ENCODE measurements around the gene DPH6.
"Not testable (repeated sequence)": the region's sequence is repeated elsewhere in the genome, so short reads cannot be mapped to it uniquely, and the experiment has no call there.

Gene DPH6

GRCh38 chr15:35484231-35484945, 61.6 kb downstream of the DPH6 start:
- no peak for DNase-seq

GRCh38 chr15:35481992-35482391, 64.0 kb downstream of the DPH6 start:
- peak; percentile 29 for DNase-seq

DNA sequence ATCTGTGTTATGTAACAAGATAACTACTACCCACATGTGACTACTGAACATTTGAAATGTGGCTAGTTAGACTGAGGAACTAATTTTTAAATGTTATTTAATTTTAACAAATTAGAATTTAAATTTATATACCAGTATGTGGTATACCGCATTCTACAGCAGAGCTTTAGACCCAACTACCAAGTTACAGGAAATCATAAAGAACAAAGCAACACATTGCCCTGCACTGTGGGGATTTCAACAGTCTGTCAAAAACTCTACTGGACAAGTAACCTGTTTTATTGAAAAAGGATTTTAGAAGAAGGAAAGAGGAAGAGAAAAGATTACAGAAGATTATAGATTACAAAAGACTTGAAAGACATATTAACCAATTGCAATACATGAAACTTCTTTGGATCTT, 64.9 kb downstream of the DPH6 start:
- DNase-seq = no peak

DNA sequence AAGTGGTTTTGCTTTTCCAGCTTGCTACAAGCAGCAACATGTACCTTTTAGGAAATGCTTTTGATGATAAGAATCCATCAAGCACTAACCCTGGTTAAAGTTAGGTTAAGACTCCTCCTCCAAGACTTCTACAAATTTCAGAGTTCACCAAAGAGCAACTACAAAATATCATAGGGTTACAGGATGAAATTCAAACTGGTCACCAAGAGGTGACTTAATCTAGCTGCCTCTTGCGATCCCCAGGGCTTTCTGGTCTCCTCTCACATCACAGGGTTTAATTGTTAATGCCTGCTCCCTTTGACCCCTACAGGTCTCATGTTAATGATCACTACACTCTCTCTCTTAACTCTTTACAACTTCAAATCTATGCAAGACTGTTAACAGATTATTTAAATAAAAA, 66.5 kb downstream of the DPH6 start:
- DNase-seq = no peak

GRCh38 chr15:35477312-35478262, 68.4 kb downstream of the DPH6 start:
- no peak for DNase-seq

DNA sequence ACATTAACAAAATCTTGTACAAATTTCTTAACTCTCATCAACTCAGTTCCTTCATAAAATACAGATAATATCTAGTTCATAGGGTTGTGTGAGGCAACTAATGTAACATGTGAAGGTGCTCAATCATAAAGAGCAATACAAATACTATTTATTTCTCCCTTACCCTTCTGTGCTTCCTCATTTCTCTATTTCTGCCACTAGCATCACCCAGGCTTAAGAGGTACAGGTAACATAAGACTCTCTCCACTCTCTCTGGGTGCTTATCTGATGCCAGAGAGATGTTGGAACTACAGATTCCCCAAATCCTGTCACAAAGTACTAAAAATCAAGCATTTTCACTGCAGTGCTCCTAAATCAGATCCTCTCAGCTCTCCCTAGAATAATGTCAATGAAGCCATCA, 74.9 kb downstream of the DPH6 start:
- no peak for DNase-seq

DNA sequence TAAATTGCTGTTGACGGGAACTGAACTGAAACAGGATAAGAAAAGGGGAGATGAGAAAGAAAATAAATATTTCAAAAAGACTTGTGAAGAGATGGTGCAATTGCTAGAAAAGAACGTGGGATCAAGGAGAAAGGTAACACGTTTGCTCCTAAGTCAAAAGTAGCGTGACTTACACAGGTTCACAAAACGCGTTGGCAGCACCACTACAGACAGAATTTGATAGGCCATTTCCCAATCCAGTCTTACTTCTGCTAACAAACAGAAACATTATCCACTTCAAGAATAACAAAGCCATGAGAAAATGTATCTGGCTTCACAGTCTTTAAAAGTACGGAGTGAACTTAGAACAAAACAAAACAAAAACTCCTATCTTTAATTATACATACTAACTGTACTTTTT, 75.5 kb downstream of the DPH6 start:
- no peak for DNase-seq

- no peak for DNase-seq
These were observed 79.5 kb downstream of the DPH6 start for GRCh38 chr15:35466476-35466875.

DNA sequence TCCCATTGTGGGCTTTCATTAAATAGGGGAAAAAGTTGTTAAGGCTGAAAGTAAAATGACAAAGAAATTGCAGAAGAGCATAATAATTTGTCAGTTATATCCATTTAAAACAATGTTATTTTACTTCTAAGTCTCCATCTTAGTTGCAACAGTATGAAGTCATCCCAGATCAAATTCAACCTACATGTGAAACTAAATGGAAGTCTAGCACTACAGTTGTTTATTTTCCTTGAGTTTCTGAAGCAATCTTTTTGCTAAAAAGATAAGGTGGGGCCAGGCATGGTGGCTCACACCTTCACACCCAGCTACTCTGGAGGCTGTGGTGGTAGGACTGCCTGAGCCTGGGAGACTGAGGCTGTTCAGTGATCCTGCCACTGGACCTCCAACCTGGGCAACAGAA, 80.2 kb downstream of the DPH6 start:
- no peak for DNase-seq

DNA sequence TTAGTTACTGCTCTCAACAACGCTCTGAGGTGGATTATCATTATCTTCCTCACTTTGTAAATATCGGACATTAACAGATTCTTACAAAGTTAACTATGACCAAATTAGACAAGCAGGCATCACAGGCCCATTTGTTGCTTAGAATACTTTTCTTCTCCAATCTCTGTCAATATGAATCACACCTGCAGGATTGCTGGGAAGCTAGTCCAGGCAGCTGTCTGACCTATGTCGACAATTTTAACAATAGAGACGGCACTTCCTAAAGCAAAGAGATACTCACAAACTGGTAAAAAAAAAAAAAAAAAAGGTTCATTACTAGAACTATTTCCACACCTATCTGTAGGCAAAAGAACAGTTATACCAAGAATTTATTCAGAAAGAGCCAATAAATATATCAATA, 85.3 kb downstream of the DPH6 start:
- no peak for DNase-seq

GRCh38 chr15:35458176-35458856, 87.6 kb downstream of the DPH6 start:
- DNase-seq = no peak

DNA sequence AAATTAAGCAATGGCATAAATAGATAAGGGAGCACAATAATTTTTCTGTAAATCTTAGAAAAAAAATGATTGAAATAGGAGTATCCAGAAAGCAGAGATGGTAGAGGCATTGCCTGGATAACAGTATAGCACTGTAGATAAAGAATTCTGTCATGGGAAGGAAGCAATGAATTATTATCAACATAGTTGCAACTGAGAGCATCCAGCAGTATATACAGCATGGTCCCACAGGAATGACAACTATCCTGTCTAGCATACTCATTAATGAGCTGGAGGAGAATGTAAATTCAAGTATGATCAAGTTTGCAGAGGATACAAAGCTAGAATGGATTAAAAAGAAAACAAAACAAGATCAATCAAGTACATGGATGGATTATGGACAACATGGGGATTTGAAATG, 90.8 kb downstream of the DPH6 start:
- no peak for DNase-seq

- DNase-seq = no peak
These were observed 95.5 kb downstream of the DPH6 start for GRCh38 chr15:35450492-35450891.

GRCh38 chr15:35448294-35448693, 97.7 kb downstream of the DPH6 start:
- DNase-seq = no peak

DNA sequence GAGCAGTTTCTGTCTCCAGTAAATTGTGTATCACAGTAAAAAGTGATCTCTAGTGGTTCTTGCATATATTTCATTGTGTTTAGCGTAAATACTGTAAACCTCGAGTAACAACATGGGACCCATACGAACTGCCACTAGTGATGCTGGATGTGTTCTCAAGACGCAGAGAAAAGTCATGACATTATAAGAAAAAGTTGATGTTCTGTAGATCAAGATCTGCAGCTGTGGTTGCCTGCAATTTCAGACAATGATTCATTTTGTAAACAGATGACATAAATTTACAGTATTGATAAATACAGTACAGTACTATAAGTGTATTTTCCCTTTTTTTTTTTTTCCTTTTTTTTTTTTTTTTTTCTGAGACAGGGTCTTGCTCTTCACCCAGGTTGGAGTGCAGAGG, 100.1 kb downstream of the DPH6 start:
- DNase-seq = no peak

GRCh38 chr15:35444557-35445204, 101.3 kb downstream of the DPH6 start:
- peak; percentile 72 for DNase-seq

DNA sequence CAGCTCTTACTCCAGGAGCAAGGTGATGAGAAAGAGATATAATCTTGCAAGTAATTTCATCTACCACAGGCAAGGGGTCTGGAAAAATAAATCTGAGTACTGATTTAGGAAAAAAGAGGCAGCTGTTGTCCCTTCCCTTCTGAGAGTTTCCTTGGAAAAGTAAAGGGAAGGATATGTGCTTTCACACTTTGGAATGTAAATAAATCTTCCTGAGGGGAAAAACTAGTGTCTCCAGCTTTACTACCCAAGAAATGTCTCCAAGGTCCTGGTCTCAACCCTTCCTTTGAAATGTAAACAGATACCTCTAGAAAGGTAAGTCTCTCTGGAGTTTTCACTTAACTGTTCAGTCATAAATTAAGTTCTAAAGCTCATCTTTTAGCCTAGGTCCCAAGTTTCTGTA, 102.6 kb downstream of the DPH6 start:
- no peak for DNase-seq

DNA sequence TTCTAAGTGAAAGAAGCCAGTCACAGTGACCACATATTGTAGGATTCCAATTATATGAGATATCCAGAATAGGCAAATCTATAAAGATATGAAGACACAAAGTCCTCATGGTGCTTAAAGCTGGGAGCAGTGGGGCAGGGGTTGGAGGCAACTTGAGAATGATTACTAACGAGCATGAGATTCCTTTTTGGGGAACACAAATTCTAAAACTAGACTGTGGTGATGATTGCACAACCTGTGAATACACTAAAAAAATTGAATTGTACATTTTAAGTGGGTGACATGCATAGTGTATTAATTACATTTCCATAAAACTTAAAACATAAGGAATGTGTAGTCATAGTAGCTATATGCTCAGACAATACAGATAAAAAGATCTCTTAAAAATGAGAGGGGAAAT, 103.2 kb downstream of the DPH6 start:
- no peak for DNase-seq

- not testable (repeated sequence) for DNase-seq
These were observed 104.7 kb downstream of the DPH6 start for GRCh38 chr15:35441279-35441678.

DNA sequence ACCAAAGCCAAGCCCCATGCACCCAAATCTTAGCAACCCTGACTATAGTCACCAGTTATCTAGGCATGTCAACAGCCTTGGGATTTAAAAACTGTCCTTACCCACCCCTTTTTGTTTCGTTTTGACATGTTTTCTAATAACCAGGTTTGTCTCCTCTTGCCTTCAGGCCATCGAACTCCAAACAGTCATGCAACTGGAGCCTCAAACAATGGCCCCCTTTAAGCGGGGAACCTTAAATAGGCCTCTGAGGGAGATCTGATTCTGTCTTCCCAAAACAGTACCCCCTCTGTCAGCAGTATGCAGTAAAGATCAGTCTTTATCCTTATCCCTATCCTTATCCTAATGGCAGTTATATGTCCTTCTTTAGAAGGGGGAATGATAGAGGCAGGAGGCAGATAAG, 105.7 kb downstream of the DPH6 start:
- no peak for DNase-seq

DNA sequence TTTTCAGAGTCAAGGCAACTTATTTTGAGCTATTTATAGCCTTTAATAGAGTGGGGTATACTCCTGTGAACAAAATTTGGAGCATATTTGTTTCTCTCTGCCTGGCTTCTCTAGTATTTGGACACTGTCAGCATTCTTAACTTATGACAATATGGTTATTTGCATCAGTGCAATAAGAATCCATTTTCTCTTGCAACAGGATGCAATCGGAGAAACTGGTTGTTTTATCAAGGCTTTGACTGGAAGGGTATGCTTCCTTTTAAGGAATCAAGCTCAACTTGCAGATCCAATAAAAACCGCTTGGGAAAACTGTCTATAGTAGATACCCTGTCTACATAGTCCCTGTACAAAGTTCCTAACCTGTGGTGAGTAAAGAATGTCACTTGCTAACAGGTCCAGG, 106.7 kb downstream of the DPH6 start:
- DNase-seq = peak; percentile 4

- DNase-seq = no peak
These were observed 108.8 kb downstream of the DPH6 start for GRCh38 chr15:35437157-35437556.

GRCh38 chr15:35436422-35436821, 109.5 kb downstream of the DPH6 start:
- DNase-seq = no peak

Data from eye (tissue), 1 donor.